ENCODE measurements around the gene KLRK1. TPM values are rescaled to one million over a fixed set of nuclear protein-coding genes. Genes with fewer than 3 reads are reported as not detected.

Gene KLRK1
- total and polyA plus RNA-seq, 2 of the 4 experiments (the other 2 are of a cell fraction): not detected

GRCh38 chr12:10393291-10393690, 3.5 kb upstream of the KLRK1 start:
- Histone ChIP-seq H3K4ac (ENCODE audit: low read depth, low read length) (no peak overlapping the region), H2AK9ac (replicated peaks; ENCODE audit: low read depth, low read length, poor library complexity) (no peak overlapping the region), H3K27ac (ENCODE audit: insufficient read depth, low read length) (no peak overlapping the region), H4K91ac (ENCODE audit: insufficient read depth, low read depth, low read length) (no peak overlapping the region), H2BK120ac (ENCODE audit: low read depth, low read length) (no peak overlapping the region), H2BK20ac (ENCODE audit: low read depth, low read length) (no peak overlapping the region), H2AFZ (replicated peaks; ENCODE audit: low read length, poor library complexity) (no peak overlapping the region), H3K14ac (replicated peaks; ENCODE audit: low read depth, low read length) (no peak overlapping the region), H2BK5ac (ENCODE audit: low read depth, low read length, poor library complexity, severe bottlenecking) (no peak overlapping the region), H3K79me1 (ENCODE audit: low read depth in 1 of 2, low read length in 2 of 2) (no peaks in the 10 kb centered on the region), H3K18ac (ENCODE audit: low read depth, low read length) (no peak overlapping the region), H3K23ac (ENCODE audit: low read depth, low read length) (no peak overlapping the region), H3K4me1 (ENCODE audit: control insufficient read depth, insufficient read depth, low read length) (no peaks in the 10 kb centered on the region), H2BK15ac (ENCODE audit: low read depth, low read length) (no peak overlapping the region), H3K9ac (ENCODE audit: low read depth, low read length) (no peak overlapping the region), H3K36me3 (ENCODE audit: control insufficient read depth, insufficient read depth, low read length) (no peaks in the 10 kb centered on the region), H3K9me1 (ENCODE audit: insufficient read depth, low read length) (no peaks in the 10 kb centered on the region), H3K4me2 (ENCODE audit: low read depth, low read length) (no peak overlapping the region), H3K9me3 (ENCODE audit: control insufficient read depth, insufficient read depth, low read length) (no peaks in the 10 kb centered on the region), H3K27me3 (ENCODE audit: control insufficient read depth, insufficient read depth, low read length) (no peaks in the 10 kb centered on the region), H2AK5ac (ENCODE audit: low read depth, low read length) (no peak overlapping the region), H4K20me1 (ENCODE audit: insufficient read depth, low read length) (no peaks in the 10 kb centered on the region), H3K56ac (ENCODE audit: extremely low read depth, insufficient read depth, low read length) (no peak overlapping the region), H4K5ac (ENCODE audit: low read depth, low read length) (no peak overlapping the region), H3K4me3 (ENCODE audit: insufficient read depth, low read depth, low read length) (no peak overlapping the region), H4K8ac (ENCODE audit: low read depth in 2 of 2, low read length in 2 of 2) (no peak overlapping the region)
- DNase-seq (no peak), ATAC-seq (ENCODE audit: low read depth) (no peak)
- no peak for TF ChIP-seq BHLHE40 (IDR thresholded peaks at IDR 0.05; ENCODE audit: low read depth, low read length)
- no peak for TF ChIP-seq SMC3 (IDR thresholded peaks at IDR 0.05; ENCODE audit: low read depth, low read length)
- no peak for TF ChIP-seq MAZ (IDR thresholded peaks at IDR 0.05; ENCODE audit: borderline replicate concordance, low read depth, low read length)
- TF ChIP-seq NFE2L2 (IDR thresholded peaks at IDR 0.05; ENCODE audit: low read depth, low read length): no peak
- no peak for TF ChIP-seq FOS (IDR thresholded peaks at IDR 0.05; ENCODE audit: low read depth, low read length)
- no peak for TF ChIP-seq RFX5 (IDR thresholded peaks at IDR 0.05; ENCODE audit: low read depth, low read length)
- TF ChIP-seq, protein P1, sequence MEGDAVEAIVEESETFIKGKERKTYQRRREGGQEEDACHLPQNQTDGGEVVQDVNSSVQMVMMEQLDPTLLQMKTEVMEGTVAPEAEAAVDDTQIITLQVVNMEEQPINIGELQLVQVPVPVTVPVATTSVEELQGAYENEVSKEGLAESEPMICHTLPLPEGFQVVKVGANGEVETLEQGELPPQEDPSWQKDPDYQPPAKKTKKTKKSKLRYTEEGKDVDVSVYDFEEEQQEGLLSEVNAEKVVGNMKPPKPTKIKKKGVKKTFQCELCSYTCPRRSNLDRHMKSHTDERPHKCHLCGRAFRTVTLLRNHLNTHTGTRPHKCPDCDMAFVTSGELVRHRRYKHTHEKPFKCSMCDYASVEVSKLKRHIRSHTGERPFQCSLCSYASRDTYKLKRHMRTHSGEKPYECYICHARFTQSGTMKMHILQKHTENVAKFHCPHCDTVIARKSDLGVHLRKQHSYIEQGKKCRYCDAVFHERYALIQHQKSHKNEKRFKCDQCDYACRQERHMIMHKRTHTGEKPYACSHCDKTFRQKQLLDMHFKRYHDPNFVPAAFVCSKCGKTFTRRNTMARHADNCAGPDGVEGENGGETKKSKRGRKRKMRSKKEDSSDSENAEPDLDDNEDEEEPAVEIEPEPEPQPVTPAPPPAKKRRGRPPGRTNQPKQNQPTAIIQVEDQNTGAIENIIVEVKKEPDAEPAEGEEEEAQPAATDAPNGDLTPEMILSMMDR (conservative IDR thresholded peaks at IDR 0.05; ENCODE audit: low read depth, low read length): no peak
- TF ChIP-seq CEBPB (IDR thresholded peaks at IDR 0.05; ENCODE audit: low read depth, low read length): no peak
- no peak for TF ChIP-seq RAD21 (IDR thresholded peaks at IDR 0.05; ENCODE audit: low read length)
- TF ChIP-seq MXI1 (IDR thresholded peaks at IDR 0.05; ENCODE audit: borderline replicate concordance, low read depth, low read length): no peak
- TF ChIP-seq RCOR1 (IDR thresholded peaks at IDR 0.05; ENCODE audit: insufficient replicate concordance, low read length): no peak
- no peak for TF ChIP-seq POLR2A (IDR thresholded peaks at IDR 0.05; ENCODE audit: low read depth, low read length)
- no peak for TF ChIP-seq CHD1 (IDR thresholded peaks at IDR 0.05; ENCODE audit: low read depth, low read length)
- TF ChIP-seq MAFK (IDR thresholded peaks at IDR 0.05; ENCODE audit: low read depth, low read length): no peak
- no peak for TF ChIP-seq ELK1 (IDR thresholded peaks at IDR 0.05; ENCODE audit: borderline replicate concordance, low read depth, low read length)
- no peak for TF ChIP-seq USF2 (IDR thresholded peaks at IDR 0.05; ENCODE audit: low read depth, low read length)
- BruUV-seq (replicated peaks): no TSS peak
- no CpG with 5 or more reads among the region's 3 CpGs for WGBS, 2 experiments (ENCODE audit: extremely low coverage in 2 of 2, insufficient read length in 1 of 2)
- ChIA-PET POLR2A (ENCODE audit: unreplicated experiment) (no interaction called here), CTCF (no interaction called here)
- intact Hi-C loops (cut with micrococcal nuclease) (no loop called here), dilution Hi-C loops (cut with HindIII; ENCODE audit: low sequenced_read_pairs, unreplicated experiment) (no loop called here), in situ Hi-C loops (cut with MboI; ENCODE audit: low sequenced_read_pairs) (no loop called here)
